Measurements from ENCODE around the gene NSMF.
"Not testable (repeated sequence)": the region's sequence is repeated elsewhere in the genome, so short reads cannot be mapped to it uniquely, and the experiment has no call there.

The NSMF gene

GRCh38 chr9:137457406-137458193 lies 1.5 kb downstream of the NSMF start:
- DNase-seq (ENCODE audit: low spot score): no peak

GRCh38 chr9:137456864-137457405 lies 2.2 kb downstream of the NSMF start:
- no peak for DNase-seq (ENCODE audit: low spot score)

GRCh38 chr9:137456061-137456863 lies 2.9 kb downstream of the NSMF start:
- DNase-seq (ENCODE audit: low spot score): no peak

- no peak for DNase-seq (ENCODE audit: low spot score)
Measured at GRCh38 chr9:137455359-137455991, 3.7 kb downstream of the NSMF start.

- no peak for DNase-seq (ENCODE audit: low spot score)
Measured at GRCh38 chr9:137454597-137455358, 4.4 kb downstream of the NSMF start.

GRCh38 chr9:137454145-137454596 lies 5.0 kb downstream of the NSMF start:
- DNase-seq (ENCODE audit: low spot score): no peak

GRCh38 chr9:137453643-137454081 lies 5.5 kb downstream of the NSMF start:
- DNase-seq (ENCODE audit: low spot score): no peak

- no peak for DNase-seq (ENCODE audit: low spot score)
Measured at GRCh38 chr9:137452761-137453642, 6.1 kb downstream of the NSMF start.

- DNase-seq (ENCODE audit: low spot score): no peak
Measured at GRCh38 chr9:137452006-137452760, 7.0 kb downstream of the NSMF start.

- DNase-seq (ENCODE audit: low spot score): not testable (repeated sequence)
Measured at GRCh38 chr9:137451264-137452005, 7.7 kb downstream of the NSMF start.

GRCh38 chr9:137450539-137451222 lies 8.5 kb downstream of the NSMF start:
- not testable (repeated sequence) for DNase-seq (ENCODE audit: low spot score)

- DNase-seq (ENCODE audit: low spot score): no peak
Measured at GRCh38 chr9:137449931-137450538, 9.1 kb downstream of the NSMF start.

GRCh38 chr9:137449081-137449844 lies 9.9 kb downstream of the NSMF start:
- DNase-seq (ENCODE audit: low spot score): no peak

- DNase-seq (ENCODE audit: low spot score): no peak
Measured at GRCh38 chr9:137448602-137448962, 10.6 kb downstream of the NSMF start.

- DNase-seq (ENCODE audit: low spot score): no peak
Measured at GRCh38 chr9:137447722-137448601, 11.2 kb downstream of the NSMF start.

GRCh38 chr9:137446851-137447471 lies 12.2 kb downstream of the NSMF start:
- no peak for DNase-seq (ENCODE audit: low spot score)
